Mesenchymal stem cell (in vitro differentiated cells and primary cell): Measurements from ENCODE around the gene CFTR.

Source experiments
- DNase-seq: peaks from one replicate; pipeline ENCODE4 v3.0.0-alpha.2; 2013
- H2AFZ ChIP-seq: one replicate; pipeline ENCODE4 v1.6.1; 2013; ENCODE audit warnings: low read depth, mild to moderate bottlenecking, control low read depth, inconsistent platforms, low read length, moderate library complexity
- H2AK5ac ChIP-seq: 2 replicates; pipeline ENCODE4 v1.6.1; 2013; ENCODE audit warnings: low read length, moderate library complexity, mild to moderate bottlenecking, inconsistent platforms; ENCODE audit not compliant: severe bottlenecking
- H2BK120ac ChIP-seq: one replicate; pipeline ENCODE4 v1.6.1; 2013; ENCODE audit warnings: low read depth, mild to moderate bottlenecking, inconsistent platforms, low read length, moderate library complexity
- H2BK12ac ChIP-seq, 2 experiments: one replicate each; pipeline ENCODE4 v1.6.1; 2013; ENCODE audit warnings: inconsistent platforms in 2 of 2, low read length in 2 of 2, mild to moderate bottlenecking in 2 of 2, moderate library complexity in 2 of 2, control low read depth in 1 of 2
- H2BK15ac ChIP-seq: one replicate; pipeline ENCODE4 v1.6.1; 2013; ENCODE audit warnings: mild to moderate bottlenecking, low read depth, inconsistent platforms; ENCODE audit not compliant: poor library complexity, severe bottlenecking
- H2BK5ac ChIP-seq: 2 replicates; pipeline ENCODE4 v1.6.1; 2013; ENCODE audit warnings: low read depth, mild to moderate bottlenecking, low read length, control low read depth, inconsistent platforms; ENCODE audit not compliant: poor library complexity, severe bottlenecking
- H3K14ac ChIP-seq, 2 experiments: one replicate each; pipeline ENCODE4 v1.6.1; 2013; ENCODE audit warnings: inconsistent platforms in 2 of 2, low read length in 2 of 2, control low read depth in 1 of 2, mild to moderate bottlenecking in 1 of 2, moderate library complexity in 1 of 2
- H3K18ac ChIP-seq, 2 experiments: one replicate each; pipeline ENCODE4 v1.6.1; 2013; ENCODE audit warnings: inconsistent platforms in 2 of 2, low read length in 2 of 2, control low read depth in 1 of 2, low read depth in 1 of 2, mild to moderate bottlenecking in 1 of 2
- H3K23ac ChIP-seq, 2 experiments: one replicate each; pipeline ENCODE4 v1.6.1; 2013; ENCODE audit warnings: inconsistent platforms in 2 of 2, low read length in 2 of 2, mild to moderate bottlenecking in 2 of 2, moderate library complexity in 2 of 2, control low read depth in 1 of 2
- H3K27ac ChIP-seq: 2 replicates; pipeline ENCODE4 v1.5.1; 2013; ENCODE audit warnings: mild to moderate bottlenecking, moderate library complexity, low read length, control low read depth, inconsistent platforms; ENCODE audit not compliant: poor library complexity, severe bottlenecking
- H3K27me3 ChIP-seq, 2 experiments: 2 replicates each; pipeline versions ENCODE4 v1.6.1 to v1.7.0; 2013; ENCODE audit warnings: low read length in 2 of 2, mild to moderate bottlenecking in 2 of 2, moderate library complexity in 2 of 2, control low read depth in 1 of 2, inconsistent platforms in 1 of 2; ENCODE audit not compliant: control insufficient read depth in 1 of 2, insufficient read depth in 1 of 2
- H3K36me3 ChIP-seq, 2 experiments: 2 replicates each; pipeline versions ENCODE4 v1.6.1 to v1.7.0; 2013; ENCODE audit warnings: low read length in 2 of 2, control low read depth in 1 of 2, inconsistent platforms in 1 of 2, low read depth in 1 of 2, mild to moderate bottlenecking in 1 of 2; ENCODE audit not compliant: insufficient read depth in 2 of 2, control insufficient read depth in 1 of 2
- H3K4ac ChIP-seq, 2 experiments: one replicate each; pipeline ENCODE4 v1.6.1; 2013; ENCODE audit warnings: inconsistent platforms in 2 of 2, low read length in 2 of 2, mild to moderate bottlenecking in 2 of 2, moderate library complexity in 2 of 2, control low read depth in 1 of 2, low read depth in 1 of 2
- H3K4me1 ChIP-seq: 2 replicates; pipeline ENCODE4 v1.6.1; 2013; ENCODE audit warnings: low read depth, low read length, control low read depth; ENCODE audit not compliant: control insufficient read depth, insufficient read depth
- H3K4me2 ChIP-seq: 2 replicates; pipeline ENCODE4 v1.6.1; 2013; ENCODE audit warnings: low read length, mild to moderate bottlenecking, inconsistent platforms; ENCODE audit not compliant: poor library complexity, severe bottlenecking
- H3K4me3 ChIP-seq, 2 experiments: 2 replicates each; pipeline versions ENCODE4 v1.5.1 to v1.7.0; 2013; ENCODE audit warnings: low read length in 2 of 2, mild to moderate bottlenecking in 2 of 2, control low read depth in 1 of 2, low read depth in 1 of 2; ENCODE audit not compliant: insufficient read depth in 1 of 2
- H3K79me1 ChIP-seq: replicated peaks from 2 replicates; pipeline ENCODE4 v1.6.1; 2013; ENCODE audit warnings: mild to moderate bottlenecking, control low read depth, low read length, inconsistent platforms; ENCODE audit not compliant: poor library complexity, severe bottlenecking
- H3K9ac ChIP-seq: 2 replicates; pipeline ENCODE4 v1.7.0; 2013; ENCODE audit warnings: mild to moderate bottlenecking, low read length, moderate library complexity
- H3K9me3 ChIP-seq: 2 replicates; pipeline ENCODE4 v1.7.0; 2013; ENCODE audit warnings: mild to moderate bottlenecking, low read length; ENCODE audit not compliant: control insufficient read depth
- H4K8ac ChIP-seq: one replicate; pipeline ENCODE4 v1.6.1; 2013; ENCODE audit warnings: inconsistent platforms, mild to moderate bottlenecking, low read length, moderate library complexity
- H4K91ac ChIP-seq: one replicate; pipeline ENCODE4 v1.6.1; 2013; ENCODE audit warnings: mild to moderate bottlenecking, low read length, inconsistent platforms
- WGBS: methylation state at CpG from one replicate; pipeline ENCODE4 v1.1.7; 2013; ENCODE audit warnings: mixed read lengths; 5-methylcytosine and 5-hydroxymethylcytosine counted together

Gene CFTR

DNA sequence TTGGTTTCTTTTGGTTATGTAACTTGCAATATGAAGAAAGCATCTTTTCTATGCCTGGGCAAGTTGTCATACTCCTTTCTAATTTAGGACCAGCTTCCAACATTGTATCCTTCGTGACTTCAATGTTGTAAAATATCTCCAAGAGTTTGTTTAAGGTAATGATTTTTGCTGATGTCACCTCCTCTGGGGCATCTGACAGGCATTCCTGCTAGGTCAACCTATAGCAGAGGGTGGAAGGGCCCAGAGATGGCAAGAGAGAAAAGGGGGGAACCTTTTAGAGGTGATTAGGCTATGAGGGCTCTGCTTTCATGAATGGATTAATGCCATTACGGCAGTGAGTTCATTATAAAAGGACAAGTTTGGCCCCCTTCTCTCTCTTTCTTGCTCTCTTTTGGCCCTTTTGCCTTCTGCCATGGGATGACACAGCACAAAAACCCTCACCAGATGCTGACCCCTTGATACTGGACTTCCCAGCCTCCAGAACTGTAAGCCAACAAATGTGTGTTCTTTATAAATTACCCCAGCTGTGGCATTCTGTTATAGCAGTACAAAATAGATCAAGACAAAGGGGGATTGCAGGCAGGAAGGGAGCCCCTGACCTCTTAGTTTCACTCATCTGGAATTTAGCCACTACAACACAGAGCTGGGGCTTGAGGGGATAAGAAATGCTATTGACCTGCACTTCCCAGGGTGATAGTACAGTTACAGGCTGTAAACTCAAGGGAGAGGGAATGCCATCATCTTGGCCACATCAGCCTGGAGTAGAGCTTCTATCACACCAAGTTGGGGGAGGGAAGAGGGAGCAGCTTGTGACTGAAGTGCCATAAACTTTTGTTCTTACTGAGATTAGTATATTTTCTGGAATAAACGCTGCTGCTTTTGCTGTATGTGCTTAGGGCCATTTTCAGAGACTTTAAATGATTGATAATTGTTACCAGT lies 195.9 kb downstream of the CFTR start:
- peaks cover 4 to 19% of the 10 kb centered on the region in 2 experiments for H3K27me3 ChIP-seq
- H2BK15ac ChIP-seq: no peak overlapping the region
- H3K79me1 ChIP-seq: no peaks in the 10 kb centered on the region
- H3K9me3 ChIP-seq: no peaks in the 10 kb centered on the region
- H3K14ac ChIP-seq: peak overlapping the region in 1 of 2 experiments; percentile 20
- no peak overlapping the region for H2BK5ac ChIP-seq
- peak; percentile 27 for DNase-seq
- WGBS: 93% methylated on average over 3 of the region's 3 CpGs
- H2AK5ac ChIP-seq: no peak overlapping the region
- no peak overlapping the region for H3K4me2 ChIP-seq
- H4K8ac ChIP-seq: no peak overlapping the region
- peak overlapping the region in 1 of 2 experiments; percentile 89 for H2BK12ac ChIP-seq
- peaks cover 2% of the 10 kb centered on the region for H3K4me1 ChIP-seq
- no peak overlapping the region for H3K4me3 ChIP-seq
- no peaks in the 10 kb centered on the region for H3K36me3 ChIP-seq
- peak overlapping the region in 1 of 2 experiments; percentile 49 for H3K4ac ChIP-seq
- no peak overlapping the region for H3K9ac ChIP-seq
- H3K27ac ChIP-seq: no peak overlapping the region
- peak overlapping the region; percentile 16 for H4K91ac ChIP-seq
- peak overlapping the region; percentile 7 to 57 for H3K18ac ChIP-seq
- H3K23ac ChIP-seq: no peak overlapping the region
- H2AFZ ChIP-seq: peak overlapping the region; percentile 51
- H2BK120ac ChIP-seq: no peak overlapping the region

DNA sequence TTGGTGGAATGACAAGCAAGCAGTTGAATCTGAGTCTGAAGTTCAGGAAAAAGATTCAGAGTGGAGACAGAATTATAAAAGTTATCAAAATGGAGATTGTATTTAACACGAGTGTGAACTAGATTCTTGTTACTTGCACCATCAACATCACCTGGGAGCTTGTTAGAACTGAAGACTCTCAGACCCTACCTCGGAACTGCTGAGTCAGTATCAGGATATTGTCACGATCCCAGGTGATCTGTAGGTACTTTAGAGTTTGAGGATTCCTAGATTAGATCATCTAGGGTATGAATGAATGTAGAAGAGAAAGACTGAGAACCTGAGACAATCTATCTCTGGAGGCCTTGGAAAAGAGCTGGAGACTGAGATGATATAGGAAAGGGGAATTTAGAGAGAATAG lies 199.3 kb downstream of the CFTR start:
- Histone ChIP-seq H4K8ac (no peak overlapping the region), H2BK15ac (no peak overlapping the region), H2AFZ (no peak overlapping the region), H3K27ac (no peak overlapping the region), H3K14ac (no peak overlapping the region), H4K91ac (no peak overlapping the region), H3K36me3 (no peaks in the 10 kb centered on the region), H3K4me1 (no peaks in the 10 kb centered on the region), H3K27me3 (peaks cover 4 to 23% of the 10 kb centered on the region in 2 experiments), H3K4me3 (no peak overlapping the region), H3K4ac (no peak overlapping the region), H2BK120ac (no peak overlapping the region), H2BK12ac (no peak overlapping the region), H3K23ac (no peak overlapping the region), H3K79me1 (no peaks in the 10 kb centered on the region), H3K4me2 (no peak overlapping the region), H3K9me3 (no peaks in the 10 kb centered on the region), H2BK5ac (no peak overlapping the region), H3K18ac (no peak overlapping the region), H2AK5ac (no peak overlapping the region), H3K9ac (no peak overlapping the region)
- no peak for DNase-seq
- 86% methylated on average over 3 of the region's 3 CpGs for WGBS

DNA sequence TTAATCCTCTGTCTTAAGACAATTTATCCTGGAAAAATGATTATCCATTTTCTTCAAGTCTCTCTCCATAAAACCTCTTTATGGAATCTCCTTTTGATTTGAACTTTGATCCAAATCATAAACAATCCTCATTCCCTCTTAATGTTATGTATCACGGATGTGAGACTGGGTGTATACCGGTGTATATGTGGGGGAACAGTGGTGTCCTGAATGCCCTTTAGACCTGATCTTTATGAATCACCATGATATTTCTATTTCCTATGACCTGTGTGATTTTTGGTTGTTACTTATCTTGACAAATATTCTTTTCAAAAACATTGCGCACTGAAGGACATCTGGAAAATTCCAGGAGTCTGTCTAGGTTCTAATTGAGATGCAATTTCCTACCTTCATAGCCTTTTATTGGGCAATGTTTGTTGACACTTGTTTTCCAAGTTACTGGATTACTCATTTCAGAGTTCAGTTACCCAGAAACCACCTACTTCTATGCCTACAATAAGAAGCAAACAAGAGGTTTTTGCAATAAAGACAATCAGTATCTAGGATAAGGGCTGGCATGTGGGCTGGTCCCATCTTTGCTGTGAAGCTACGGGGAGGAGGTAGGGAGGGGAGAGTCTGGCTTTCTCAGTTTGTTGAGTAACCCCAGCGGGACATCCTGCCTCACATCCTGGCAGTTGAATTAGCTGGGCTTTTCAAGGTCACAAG lies 203.0 kb downstream of the CFTR start:
- 53% methylated on average over 2 of the region's 5 CpGs for WGBS
- Histone ChIP-seq H3K9ac (peak overlapping the region; percentile 43), H3K27me3 (peaks cover 3 to 19% of the 10 kb centered on the region in 2 experiments)

More for the DNA sequence above, 203.0 kb downstream of the CFTR start:
- Histone ChIP-seq H3K36me3 (no peaks in the 10 kb centered on the region), H2BK12ac (no peak overlapping the region), H3K23ac (no peak overlapping the region), H2BK15ac (no peak overlapping the region), H4K91ac (no peak overlapping the region), H4K8ac (no peak overlapping the region), H3K4me3 (no peak overlapping the region), H3K9me3 (no peaks in the 10 kb centered on the region), H3K14ac (no peak overlapping the region), H2AK5ac (no peak overlapping the region), H3K4me2 (no peak overlapping the region), H3K79me1 (no peaks in the 10 kb centered on the region), H2AFZ (no peak overlapping the region), H3K27ac (no peak overlapping the region), H3K18ac (peak overlapping the region in 1 of 2 experiments; percentile 43), H3K4ac (no peak overlapping the region), H3K4me1 (no peaks in the 10 kb centered on the region), H2BK5ac (no peak overlapping the region), H2BK120ac (no peak overlapping the region)
- DNase-seq: peak; percentile 75
